Mesendoderm (in vitro differentiated cells): ENCODE measurements around the gene GADD45GIP1.
"Not testable (repeated sequence)": the region's sequence is repeated elsewhere in the genome, so short reads cannot be mapped to it uniquely, and the experiment has no call there.

ENCODE experiments used
- DNase-seq: peaks from one replicate; pipeline ENCODE4 v3.0.0; 2013
- H2AK5ac ChIP-seq: 2 replicates; pipeline ENCODE4 v1.6.1; 2013; ENCODE audit warnings: low read length, inconsistent platforms
- H2BK120ac ChIP-seq: 2 replicates; pipeline ENCODE4 v1.6.1; 2013; ENCODE audit warnings: low read depth, mild to moderate bottlenecking, low read length, moderate library complexity, mixed read lengths
- H2BK15ac ChIP-seq: replicated peaks from 2 replicates; pipeline ENCODE4 v1.6.1; 2013; ENCODE audit warnings: low read depth, mild to moderate bottlenecking, moderate library complexity
- H2BK5ac ChIP-seq: 2 replicates; pipeline ENCODE4 v1.6.1; 2013; ENCODE audit warnings: low read length, inconsistent platforms
- H3K18ac ChIP-seq: 2 replicates; pipeline ENCODE4 v1.6.1; 2013; ENCODE audit warnings: mild to moderate bottlenecking, low read length, mixed read lengths
- H3K23ac ChIP-seq: one replicate; pipeline ENCODE4 v1.6.1; 2013; ENCODE audit warnings: low read length
- H3K27ac ChIP-seq: 2 replicates; pipeline ENCODE4 v1.5.1; 2013; ENCODE audit warnings: low read depth, mild to moderate bottlenecking, inconsistent platforms, low read length, moderate library complexity
- H3K27me3 ChIP-seq: 2 replicates; pipeline ENCODE4 v1.6.1; 2013; ENCODE audit warnings: low read length, control low read depth, mild to moderate bottlenecking, inconsistent platforms; ENCODE audit not compliant: insufficient read depth, poor library complexity
- H3K36me3 ChIP-seq: 2 replicates; pipeline ENCODE4 v1.6.1; 2013; ENCODE audit warnings: low read length, inconsistent platforms; ENCODE audit not compliant: control insufficient read depth, insufficient read depth
- H3K4ac ChIP-seq: one replicate; pipeline ENCODE4 v1.6.1; 2013; ENCODE audit warnings: low read depth, mild to moderate bottlenecking, low read length, moderate library complexity
- H3K4me1 ChIP-seq: 2 replicates; pipeline ENCODE4 v1.6.1; 2013; ENCODE audit warnings: low read depth, low read length, inconsistent platforms; ENCODE audit not compliant: control insufficient read depth
- H3K4me2 ChIP-seq: 2 replicates; pipeline ENCODE4 v1.6.1; 2013; ENCODE audit warnings: low read length
- H3K4me3 ChIP-seq: 2 replicates; pipeline ENCODE4 v1.5.1; 2013; ENCODE audit warnings: mild to moderate bottlenecking, low read length
- H3K56ac ChIP-seq: one replicate; pipeline ENCODE4 v1.6.1; 2013; ENCODE audit warnings: low read length
- H3K79me1 ChIP-seq: 2 replicates; pipeline ENCODE4 v1.6.1; 2013; ENCODE audit warnings: low read length, inconsistent platforms
- H3K79me2 ChIP-seq: 2 replicates; pipeline ENCODE4 v1.6.1; 2013; ENCODE audit warnings: mild to moderate bottlenecking, low read length; ENCODE audit not compliant: control insufficient read depth, insufficient read depth
- H3K9ac ChIP-seq: 2 replicates; pipeline ENCODE4 v1.6.1; 2013; ENCODE audit warnings: low read length, inconsistent platforms
- H4K5ac ChIP-seq: one replicate; pipeline ENCODE4 v1.6.1; 2013; ENCODE audit warnings: low read length
- H4K8ac ChIP-seq: one replicate; pipeline ENCODE4 v1.6.1; 2013; ENCODE audit warnings: low read depth, mild to moderate bottlenecking, control low read depth, low read length, moderate library complexity
- WGBS: extraction: QIAGEN DNeasy Blood & Tissue Kit; methylation state at CpG from one replicate; pipeline ENCODE4 v1.1.7; 2013; ENCODE audit warnings: low lambda C conversion rate, missing lambda C conversion rate; ENCODE audit not compliant: insufficient coverage; ENCODE audit errors: extremely low coverage; 5-methylcytosine and 5-hydroxymethylcytosine counted together

GADD45GIP1 gene

DNA sequence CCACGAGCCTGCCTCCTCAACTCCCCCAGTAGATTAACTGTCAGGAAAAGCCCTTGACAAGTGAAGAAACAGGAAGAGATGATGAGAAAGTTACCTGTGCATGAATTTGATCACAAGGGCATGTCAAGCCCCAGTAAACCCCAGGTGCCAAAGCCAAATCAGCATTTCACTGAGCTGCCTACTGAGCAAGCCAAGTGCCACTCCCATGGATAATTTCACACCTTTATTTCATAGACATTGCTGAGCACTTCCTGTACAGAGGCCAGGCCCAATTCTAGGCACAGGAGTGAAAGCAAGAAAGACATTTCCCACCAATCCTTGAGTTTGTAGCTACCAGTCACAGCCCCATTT is 2.4 kb downstream of the GADD45GIP1 start:
- Histone ChIP-seq H3K27me3 (no peaks in the 10 kb centered on the region), H3K4me1 (no peaks in the 10 kb centered on the region), H3K4me3 (no peak overlapping the region), H3K4ac (no peak overlapping the region), H2BK120ac (no peak overlapping the region), H3K23ac (no peak overlapping the region), H2BK15ac (no peak overlapping the region), H4K8ac (no peak overlapping the region), H3K27ac (no peak overlapping the region), H2BK5ac (no peak overlapping the region), H3K56ac (no peak overlapping the region), H2AK5ac (no peak overlapping the region), H3K79me2 (peaks cover 25% of the 10 kb centered on the region), H3K79me1 (peaks cover 9% of the 10 kb centered on the region), H3K4me2 (no peak overlapping the region), H3K18ac (no peak overlapping the region), H3K36me3 (peaks cover 9% of the 10 kb centered on the region), H3K9ac (no peak overlapping the region), H4K5ac (no peak overlapping the region)
- no CpG with 5 or more reads among the region's 1 CpG for WGBS
- DNase-seq = no peak

GRCh38 chr19:12953799-12954611 is 3.0 kb downstream of the GADD45GIP1 start:
- H3K79me2 ChIP-seq = peaks cover 25% of the 10 kb centered on the region
- H3K27me3 ChIP-seq = no peaks in the 10 kb centered on the region
- no peak overlapping the region for H3K4me3 ChIP-seq
- H3K56ac ChIP-seq = no peak overlapping the region
- no peak overlapping the region for H3K4ac ChIP-seq
- H3K4me2 ChIP-seq = no peak overlapping the region
- H3K9ac ChIP-seq = no peak overlapping the region
- H4K8ac ChIP-seq = no peak overlapping the region
- no peak overlapping the region for H2BK120ac ChIP-seq
- no peak overlapping the region for H3K23ac ChIP-seq
- H3K36me3 ChIP-seq = peaks cover 12% of the 10 kb centered on the region
- no CpG with 5 or more reads among the region's 12 CpGs for WGBS
- DNase-seq = no peak
- H2BK5ac ChIP-seq = no peak overlapping the region
- H4K5ac ChIP-seq = no peak overlapping the region
- H2AK5ac ChIP-seq = no peak overlapping the region
- no peak overlapping the region for H2BK15ac ChIP-seq
- no peak overlapping the region for H3K27ac ChIP-seq
- peaks cover 9% of the 10 kb centered on the region for H3K79me1 ChIP-seq
- H3K18ac ChIP-seq = no peak overlapping the region
- H3K4me1 ChIP-seq = no peaks in the 10 kb centered on the region

GRCh38 chr19:12953138-12953798 is 3.8 kb downstream of the GADD45GIP1 start:
- Histone ChIP-seq H3K4me1 (no peaks in the 10 kb centered on the region), H3K79me1 (peaks cover 9% of the 10 kb centered on the region), H3K23ac (no peak overlapping the region), H3K18ac (no peak overlapping the region), H3K36me3 (peaks cover 12% of the 10 kb centered on the region), H2BK15ac (no peak overlapping the region), H2AK5ac (no peak overlapping the region), H2BK5ac (no peak overlapping the region), H3K79me2 (peaks cover 25% of the 10 kb centered on the region), H3K27ac (no peak overlapping the region), H2BK120ac (no peak overlapping the region), H3K9ac (no peak overlapping the region), H4K5ac (no peak overlapping the region), H3K56ac (no peak overlapping the region), H3K4me3 (no peak overlapping the region), H3K4ac (no peak overlapping the region), H3K27me3 (no peaks in the 10 kb centered on the region), H3K4me2 (no peak overlapping the region), H4K8ac (no peak overlapping the region)
- DNase-seq = no peak
- WGBS = no CpG with 5 or more reads among the region's 11 CpGs

- Histone ChIP-seq H3K79me1 (peaks cover 12% of the 10 kb centered on the region), H3K9ac (no peak overlapping the region), H3K18ac (no peak overlapping the region), H2BK15ac (no peak overlapping the region), H3K23ac (no peak overlapping the region), H2AK5ac (no peak overlapping the region), H3K4me1 (no peaks in the 10 kb centered on the region), H3K27ac (no peak overlapping the region), H3K4ac (no peak overlapping the region), H4K5ac (no peak overlapping the region), H3K27me3 (no peaks in the 10 kb centered on the region), H3K79me2 (peaks cover 27% of the 10 kb centered on the region), H4K8ac (no peak overlapping the region), H3K4me3 (no peak overlapping the region), H2BK5ac (no peak overlapping the region), H3K56ac (no peak overlapping the region), H3K36me3 (peaks cover 12% of the 10 kb centered on the region), H3K4me2 (no peak overlapping the region), H2BK120ac (no peak overlapping the region)
- DNase-seq = no peak
- no CpG with 5 or more reads among the region's 12 CpGs for WGBS
Measured at GRCh38 chr19:12952488-12953137, 4.4 kb downstream of the GADD45GIP1 start.

DNA sequence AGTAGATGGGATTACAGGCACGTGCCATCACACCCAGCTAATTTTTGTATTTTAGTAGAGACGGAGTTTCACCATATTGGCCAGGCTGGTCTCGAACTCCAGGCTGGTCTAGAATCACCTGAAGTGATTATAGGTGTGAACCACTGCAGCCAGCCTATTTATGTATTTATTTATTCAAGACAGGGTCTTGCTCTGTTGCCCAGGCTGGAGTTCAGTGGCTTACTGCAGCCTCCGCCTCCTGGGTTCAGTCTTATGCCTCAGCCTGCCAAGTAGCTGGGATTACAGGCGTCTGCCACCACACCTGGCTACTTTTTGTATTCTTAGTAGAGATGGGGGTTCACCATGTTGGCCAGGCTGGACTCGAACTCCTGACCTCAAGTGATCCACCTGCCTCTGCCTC is 5.0 kb downstream of the GADD45GIP1 start:
- H3K4me1 ChIP-seq, H4K5ac ChIP-seq, H3K4me2 ChIP-seq, H3K4ac ChIP-seq, H2BK15ac ChIP-seq, H2BK5ac ChIP-seq, H3K56ac ChIP-seq, H3K27ac ChIP-seq, H3K9ac ChIP-seq, H3K4me3 ChIP-seq, H2BK120ac ChIP-seq, H3K18ac ChIP-seq, DNase-seq, H3K23ac ChIP-seq, H4K8ac ChIP-seq, H2AK5ac ChIP-seq, H3K27me3 ChIP-seq: not testable (repeated sequence)
- peaks cover 31% of the 10 kb centered on the region for H3K79me2 ChIP-seq
- WGBS = no CpG with 5 or more reads among the region's 6 CpGs
- H3K79me1 ChIP-seq = peaks cover 12% of the 10 kb centered on the region
- peaks cover 12% of the 10 kb centered on the region for H3K36me3 ChIP-seq
